Loucy (cell line): ENCODE data around the gene SOX8.

Source experiments
- CTCF ChIP-seq: fragments of 200-600 bp; sonication (generic); conservative IDR thresholded peaks from 2 replicates; pipeline ENCODE4 v1.5.1; 2014; ENCODE audit warnings: mild to moderate bottlenecking, antibody characterized with exemption, low read length
- EZH2phosphoT487 ChIP-seq: fragments of 200-600 bp; IDR thresholded peaks from 2 replicates; pipeline ENCODE4 v1.6.1; 2018; ENCODE audit warnings: antibody characterized with exemption, mild to moderate bottlenecking, moderate library complexity, borderline replicate concordance

GRCh38 chr16:967546-968295 lies 13.8 kb upstream of the SOX8 start:
- TF ChIP-seq CTCF (no peak), EZH2phosphoT487 (no peak)
